Ovary (tissue), 3 donors: ENCODE results near the gene ELK1.

ENCODE experiments used
- CTCF ChIP-seq, 3 donors: fragments of 450-650 bp in 2 of 3; fragments of 200-600 bp in 1 of 3; IDR thresholded peaks; one replicate each; pipeline versions ENCODE4 v1.5.1 to v1.8.0; 2016 to 2022; ENCODE audit warnings: antibody characterized with exemption in 3 of 3, mild to moderate bottlenecking in 1 of 3
- EP300 ChIP-seq: sonication (generic); formaldehyde crosslinking; IDR thresholded peaks from one replicate; pipeline ENCODE4 v1.6.1; 2017; ENCODE audit warnings: antibody characterized with exemption
- POLR2A ChIP-seq: fragments of 450-650 bp; IDR thresholded peaks from one replicate; pipeline ENCODE4 v1.6.1; 2017; ENCODE audit warnings: antibody characterized with exemption, mild to moderate bottlenecking, moderate library complexity
- donor health status: DM: no; HTN: no; CAD: no.

- no peak for TF ChIP-seq POLR2A
- no peak for TF ChIP-seq CTCF (IDR thresholded peaks at IDR 0.05)
- TF ChIP-seq EP300 = no peak
These were observed 11.2 kb upstream of the ELK1 start for GRCh38 chrX:47661539-47661938.
